ENCODE measurements around the gene MBP. TPM values are rescaled to one million over a fixed set of nuclear protein-coding genes. Genes with fewer than 3 reads are reported as not detected.

The MBP gene
- total and polyA plus RNA-seq, 2 of the 13 experiments (the other 11 are each of a cell fraction or from before 2014, with no cell fraction given) = 5.0 to 8.5 TPM

- Histone ChIP-seq H3K36me3 (replicated peaks in 1 of 2; ENCODE audit: control insufficient read depth in 1 of 2, insufficient read depth in 2 of 2, low read length in 2 of 2) (no peaks in the 10 kb centered on the region), H3K9me3 (ENCODE audit: low read length) (no peaks in the 10 kb centered on the region), H3K4me3 (replicated peaks in 1 of 3; ENCODE audit: insufficient read depth in 1 of 3, low read depth in 2 of 3, low read length in 3 of 3) (no peak overlapping the region), H3K4me1 (ENCODE audit: insufficient read depth, low read length) (peaks cover 54% of the 10 kb centered on the region), H3K27ac (ENCODE audit: extremely low read length, insufficient read depth, low read length) (peak overlapping the region; percentile 87), H3K9ac (ENCODE audit: insufficient read depth, low read depth, low read length) (peak overlapping the region; percentile 56), H2AFZ (ENCODE audit: low read length) (no peak overlapping the region), H3K79me2 (ENCODE audit: insufficient read depth, low read length) (no peaks in the 10 kb centered on the region), H3K27me3 (ENCODE audit: control insufficient read depth in 1 of 2, insufficient read depth in 2 of 2, low read length in 2 of 2) (no peaks in the 10 kb centered on the region), H3K4me2 (ENCODE audit: low read depth, low read length) (peak overlapping the region; percentile 75), H4K20me1 (ENCODE audit: insufficient read depth, low read length) (no peaks in the 10 kb centered on the region)
- ATAC-seq (no peak), FAIRE-seq (no peak), DNase-seq (ENCODE audit: low spot score) (no peak)
- ChIA-PET POLR2A (interaction anchor here (1.5 to 2.4 kb wide), 4 partner anchors 10 to 56 kb away, joined by 4 to 19 read pairs (median 7); partner anchors contain the start of gene MBP), CTCF (ENCODE audit: low intra/inter-chr PET ratio, low total read pairs) (no interaction called here)
- BruUV-seq (replicated peaks) = no TSS peak
- in situ Hi-C loops (cut with HindIII; ENCODE audit: extremely low pct_ligation_motif_present, low pct_unique_long_range_greater_than_20kb) = no loop called here
- WGBS (ENCODE audit: low lambda C conversion rate) = 96% methylated on average over 13 of the region's 15 CpGs
- intact Hi-C loops (cut with micrococcal nuclease; ENCODE audit: unreplicated experiment) = loop anchor here (2.0 kb wide), 2 partner anchors 19 to 27 kb away; partner anchors contain the start of gene MBP
- no peak for TF ChIP-seq HNF4G (IDR thresholded peaks at IDR 0.05; ENCODE audit: borderline replicate concordance, low read depth, low read length)
- no peak for TF ChIP-seq HNF4G (CRISPR knock-in tag; IDR thresholded peaks at IDR 0.05; ENCODE audit: borderline replicate concordance, low read depth)
- no peak for TF ChIP-seq ZNF441 (CRISPR knock-in tag; IDR thresholded peaks at IDR 0.05; ENCODE audit: borderline replicate concordance)
- TF ChIP-seq MTERF4 (CRISPR knock-in tag; IDR thresholded peaks at IDR 0.05) = no peak
- TF ChIP-seq, protein P1, sequence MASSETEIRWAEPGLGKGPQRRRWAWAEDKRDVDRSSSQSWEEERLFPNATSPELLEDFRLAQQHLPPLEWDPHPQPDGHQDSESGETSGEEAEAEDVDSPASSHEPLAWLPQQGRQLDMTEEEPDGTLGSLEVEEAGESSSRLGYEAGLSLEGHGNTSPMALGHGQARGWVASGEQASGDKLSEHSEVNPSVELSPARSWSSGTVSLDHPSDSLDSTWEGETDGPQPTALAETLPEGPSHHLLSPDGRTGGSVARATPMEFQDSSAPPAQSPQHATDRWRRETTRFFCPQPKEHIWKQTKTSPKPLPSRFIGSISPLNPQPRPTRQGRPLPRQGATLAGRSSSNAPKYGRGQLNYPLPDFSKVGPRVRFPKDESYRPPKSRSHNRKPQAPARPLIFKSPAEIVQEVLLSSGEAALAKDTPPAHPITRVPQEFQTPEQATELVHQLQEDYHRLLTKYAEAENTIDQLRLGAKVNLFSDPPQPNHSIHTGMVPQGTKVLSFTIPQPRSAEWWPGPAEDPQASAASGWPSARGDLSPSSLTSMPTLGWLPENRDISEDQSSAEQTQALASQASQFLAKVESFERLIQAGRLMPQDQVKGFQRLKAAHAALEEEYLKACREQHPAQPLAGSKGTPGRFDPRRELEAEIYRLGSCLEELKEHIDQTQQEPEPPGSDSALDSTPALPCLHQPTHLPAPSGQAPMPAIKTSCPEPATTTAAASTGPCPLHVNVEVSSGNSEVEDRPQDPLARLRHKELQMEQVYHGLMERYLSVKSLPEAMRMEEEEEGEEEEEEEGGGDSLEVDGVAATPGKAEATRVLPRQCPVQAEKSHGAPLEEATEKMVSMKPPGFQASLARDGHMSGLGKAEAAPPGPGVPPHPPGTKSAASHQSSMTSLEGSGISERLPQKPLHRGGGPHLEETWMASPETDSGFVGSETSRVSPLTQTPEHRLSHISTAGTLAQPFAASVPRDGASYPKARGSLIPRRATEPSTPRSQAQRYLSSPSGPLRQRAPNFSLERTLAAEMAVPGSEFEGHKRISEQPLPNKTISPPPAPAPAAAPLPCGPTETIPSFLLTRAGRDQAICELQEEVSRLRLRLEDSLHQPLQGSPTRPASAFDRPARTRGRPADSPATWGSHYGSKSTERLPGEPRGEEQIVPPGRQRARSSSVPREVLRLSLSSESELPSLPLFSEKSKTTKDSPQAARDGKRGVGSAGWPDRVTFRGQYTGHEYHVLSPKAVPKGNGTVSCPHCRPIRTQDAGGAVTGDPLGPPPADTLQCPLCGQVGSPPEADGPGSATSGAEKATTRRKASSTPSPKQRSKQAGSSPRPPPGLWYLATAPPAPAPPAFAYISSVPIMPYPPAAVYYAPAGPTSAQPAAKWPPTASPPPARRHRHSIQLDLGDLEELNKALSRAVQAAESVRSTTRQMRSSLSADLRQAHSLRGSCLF (CRISPR knock-in tag; IDR thresholded peaks at IDR 0.05; ENCODE audit: borderline replicate concordance) = no peak
- no peak for TF ChIP-seq FOXO1 (CRISPR knock-in tag; IDR thresholded peaks at IDR 0.05)
- no peak for TF ChIP-seq ZHX2 (IDR thresholded peaks at IDR 0.05; ENCODE audit: low read depth)
- no peak for TF ChIP-seq ZHX2 (CRISPR knock-in tag; IDR thresholded peaks at IDR 0.05; ENCODE audit: borderline replicate concordance)
- TF ChIP-seq DNMT3B (CRISPR knock-in tag; conservative IDR thresholded peaks at IDR 0.05) = no peak
- no peak for TF ChIP-seq MAZ (IDR thresholded peaks at IDR 0.05; ENCODE audit: borderline replicate concordance, low read depth, low read length)
- TF ChIP-seq MAZ (CRISPR knock-in tag; IDR thresholded peaks at IDR 0.05; ENCODE audit: low read depth) = no peak
These were observed 19.0 kb downstream of the MBP start for GRCh38 chr18:77113361-77114151.

Measured in HepG2 (cell line).